ENCODE data around the gene PAFAH1B2.
"Not testable (repeated sequence)": the region's sequence is repeated elsewhere in the genome, so short reads cannot be mapped to it uniquely, and the experiment has no call there.

PAFAH1B2 gene

GRCh38 chr11:117143871-117144476 lies at the start of gene PAFAH1B2:
Gene PAFAH1B2, plus strand, starts transcription at chr11:117144287. Its CDS starts 8,161 bp downstream, at chr11:117152448.
- peak; percentile 73 for DNase-seq (ENCODE audit: low read depth)

GRCh38 chr11:117094776-117095175 lies 49.3 kb upstream of the PAFAH1B2 start:
- no peak for DNase-seq (ENCODE audit: low read depth)

- no peak for DNase-seq (ENCODE audit: low read depth)
Observed at GRCh38 chr11:117095284-117096161, 48.6 kb upstream of the PAFAH1B2 start.

- DNase-seq (ENCODE audit: low read depth), result no peak
Observed at GRCh38 chr11:117096201-117096991, 47.7 kb upstream of the PAFAH1B2 start.

GRCh38 chr11:117097014-117097388 lies 47.1 kb upstream of the PAFAH1B2 start:
- no peak for DNase-seq (ENCODE audit: low read depth)

- DNase-seq (ENCODE audit: low read depth), result no peak
Observed at GRCh38 chr11:117097389-117098268, 46.5 kb upstream of the PAFAH1B2 start.

- DNase-seq (ENCODE audit: low read depth), result no peak
Observed at GRCh38 chr11:117098269-117099232, 45.5 kb upstream of the PAFAH1B2 start, which contains the start of gene SIK3. Gene SIK3, minus strand, starts transcription at chr11:117098428. Its CDS starts 13 bp downstream, at chr11:117098415.

GRCh38 chr11:117099696-117100095 lies 44.4 kb upstream of the PAFAH1B2 start:
- DNase-seq (ENCODE audit: low read depth), result no peak

- no peak for DNase-seq (ENCODE audit: low read depth)
Observed at GRCh38 chr11:117100556-117100955, 43.5 kb upstream of the PAFAH1B2 start.

- DNase-seq (ENCODE audit: low read depth), result no peak
Observed at GRCh38 chr11:117107701-117108590, 36.1 kb upstream of the PAFAH1B2 start.

- no peak for DNase-seq (ENCODE audit: low read depth)
Observed at GRCh38 chr11:117110294-117110950, 33.7 kb upstream of the PAFAH1B2 start.

- not testable (repeated sequence) for DNase-seq (ENCODE audit: low read depth)
Observed at GRCh38 chr11:117112497-117112896, 31.6 kb upstream of the PAFAH1B2 start.

GRCh38 chr11:117112939-117113338 lies 31.1 kb upstream of the PAFAH1B2 start:
- DNase-seq (ENCODE audit: low read depth), result not testable (repeated sequence)

- no peak for DNase-seq (ENCODE audit: low read depth)
Observed at GRCh38 chr11:117117681-117118080, 26.4 kb upstream of the PAFAH1B2 start.

- DNase-seq (ENCODE audit: low read depth), result no peak
Observed at GRCh38 chr11:117121176-117121575, 22.9 kb upstream of the PAFAH1B2 start.

- DNase-seq (ENCODE audit: low read depth), result no peak
Observed at GRCh38 chr11:117122556-117122955, 21.5 kb upstream of the PAFAH1B2 start.

- DNase-seq (ENCODE audit: low read depth), result no peak
Observed at GRCh38 chr11:117126223-117126965, 17.7 kb upstream of the PAFAH1B2 start.
